GM12878 (cell line): Measurements from ENCODE around the gene NPIPA1. TPM values are rescaled to one million over a fixed set of nuclear protein-coding genes. Genes with fewer than 3 reads are reported as not detected.
"Not testable (repeated sequence)": the region's sequence is repeated elsewhere in the genome, so short reads cannot be mapped to it uniquely, and the experiment has no call there.

Source experiments
- ATAC-seq: fragments of 200-7000 bp; cut with Tn5 transposase; 3 replicates; pipeline ENCODE4 v1.9.1; 2020; ENCODE audit warnings: mild to moderate bottlenecking, moderate library complexity
- BruUV-seq: library from RNA; stranded (reverse); fragments of 400-500 nt; replicated peaks from 2 replicates; lab custom pipeline; 2021; lab: Mats Ljungman, UMichigan
- CTCF ChIA-PET: fragments of 300-600 bp; sonication (Branson Sonifier 250); formaldehyde crosslinking; extraction: SDS; loops from one replicate; lab custom pipeline; 2021; ENCODE audit warnings: inconsistent platforms; lab: Yijun Ruan, JAX
- POLR2A ChIA-PET: fragments of 350-600 bp; formaldehyde crosslinking; extraction: SDS; loops from one replicate; lab custom pipeline; 2021; ENCODE audit warnings: inconsistent platforms; lab: Charles Lee
- RAD21 ChIA-PET: fragments of 300-600 bp; sonication (Branson Sonifier 250); formaldehyde crosslinking; loops from one replicate; lab custom pipeline; 2023; ENCODE audit warnings: antibody characterized with exemption; ENCODE audit not compliant: unreplicated experiment; lab: Charles Lee
- SMC1A ChIA-PET: fragments of 300-600 bp; sonication (Branson Sonifier 250); formaldehyde crosslinking; loops from one replicate; lab custom pipeline; 2023; ENCODE audit not compliant: unreplicated experiment, uncharacterized antibody; lab: Charles Lee
- DNase-seq: peaks from one replicate; pipeline ENCODE4 v3.0.0-alpha.2; 2011; ENCODE audit warnings: low read depth, low spot score
- FAIRE-seq: peaks from 3 replicates; lab custom pipeline; 2011; peaks lifted over from hg19 to GRCh38; lab: Jason Lieb, UNC
- H2AFZ ChIP-seq: 2 replicates; pipeline ENCODE4 v1.6.0; 2011; ENCODE audit warnings: low read depth, low read length, control low read depth; ENCODE audit not compliant: control insufficient read depth
- H3K27ac ChIP-seq: 2 replicates; pipeline ENCODE4 v1.5.1; 2011; ENCODE audit warnings: control low read depth; ENCODE audit not compliant: control insufficient read depth, insufficient read depth
- H3K27me3 ChIP-seq, 2 experiments: replicated peaks in 1 of 2; 2 replicates each; pipeline versions ENCODE4 v1.6.0 to v1.6.1; 2011; ENCODE audit warnings: low read length in 1 of 2; ENCODE audit not compliant: control insufficient read depth in 2 of 2, insufficient read depth in 2 of 2
- H3K36me3 ChIP-seq, 2 experiments: 2 replicates each; pipeline ENCODE4 v1.5.1; 2011; ENCODE audit warnings: low read length in 1 of 2; ENCODE audit not compliant: control insufficient read depth in 2 of 2, insufficient read depth in 2 of 2
- H3K4me1 ChIP-seq: 2 replicates; pipeline ENCODE4 v1.6.1; 2011; ENCODE audit warnings: mild to moderate bottlenecking, low read length, moderate library complexity, mixed read lengths; ENCODE audit not compliant: control insufficient read depth, insufficient read depth
- H3K4me2 ChIP-seq: 2 replicates; pipeline ENCODE4 v1.6.0; 2011; ENCODE audit warnings: control low read depth; ENCODE audit not compliant: control insufficient read depth, insufficient read depth
- H3K4me3 ChIP-seq: fragments of 200-600 bp; sonication (generic); 2 replicates; pipeline ENCODE4 v1.5.1; 2016
- H3K79me2 ChIP-seq: 2 replicates; pipeline ENCODE4 v1.6.0; 2011; ENCODE audit warnings: low read length; ENCODE audit not compliant: control insufficient read depth, insufficient read depth
- H3K9ac ChIP-seq: 2 replicates; pipeline ENCODE4 v1.8.0; 2011; ENCODE audit warnings: low read length, control low read depth, mixed read lengths; ENCODE audit not compliant: control insufficient read depth, insufficient read depth
- H3K9me3 ChIP-seq: replicated peaks from 3 replicates; pipeline ENCODE4 v1.5.1; 2011; ENCODE audit warnings: mild to moderate bottlenecking, low read length; ENCODE audit not compliant: control insufficient read depth, insufficient read depth
- H4K20me1 ChIP-seq: 2 replicates; pipeline ENCODE4 v1.6.0; 2011; ENCODE audit not compliant: control insufficient read depth, insufficient read depth
- BCLAF1 ChIP-seq: fragments of 450-650 bp; IDR thresholded peaks from 2 replicates; pipeline ENCODE4 v1.6.1; 2017; ENCODE audit warnings: antibody characterized with exemption, mild to moderate bottlenecking, moderate library complexity
- E4F1 ChIP-seq: fragments of 450-650 bp; IDR thresholded peaks from 2 replicates; pipeline ENCODE4 v1.6.1; 2018; ENCODE audit warnings: borderline replicate concordance, mild to moderate bottlenecking; ENCODE audit not compliant: partially characterized antibody
- MTA2 ChIP-seq: fragments of 450-650 bp; IDR thresholded peaks from 2 replicates; pipeline ENCODE4 v1.6.1; 2016; ENCODE audit warnings: low read depth, mild to moderate bottlenecking, moderate library complexity
- PKNOX1 ChIP-seq: fragments of 450-650 bp; IDR thresholded peaks from 2 replicates; pipeline ENCODE4 v1.6.1; 2016; ENCODE audit warnings: mild to moderate bottlenecking
- RB1 ChIP-seq: fragments of 450-650 bp; formaldehyde crosslinking; IDR thresholded peaks from 2 replicates; pipeline ENCODE4 v1.6.1; 2017; ENCODE audit warnings: mild to moderate bottlenecking, borderline replicate concordance
- SKIL ChIP-seq: fragments of 450-650 bp; IDR thresholded peaks from 2 replicates; pipeline ENCODE4 v1.6.1; 2017; ENCODE audit warnings: mild to moderate bottlenecking, low read depth, inconsistent platforms; ENCODE audit not compliant: poor library complexity, severe bottlenecking
- ZBTB40 ChIP-seq: fragments of 450-650 bp; IDR thresholded peaks from 2 replicates; pipeline ENCODE4 v1.6.1; 2016; ENCODE audit warnings: mild to moderate bottlenecking, moderate library complexity, borderline replicate concordance
- WGBS: methylation state at CpG from one replicate; pipeline ENCODE4 v1.1.6; 2016; ENCODE audit warnings: low lambda C conversion rate; ENCODE audit not compliant: insufficient replicate concordance, insufficient coverage; ENCODE audit errors: missing lambda C conversion rate; 5-methylcytosine and 5-hydroxymethylcytosine counted together
- in situ Hi-C: fragments of 300-500 bp; cut with MboI; formaldehyde crosslinking; loops from 9 replicates; pipeline ENCODE4 v1.14.3; 2018; ENCODE audit warnings: mixed read lengths
- intact Hi-C: fragments of 100-400 bp; cut with micrococcal nuclease; formaldehyde crosslinking; loops from one replicate; pipeline ENCODE4 v1.14.2; 2022; ENCODE audit not compliant: unreplicated experiment
- polyA plus RNA-seq, 11 experiments: library from polyadenylated mRNA; depleted of rRNA in 4 of 11; unstranded in 6 of 11; stranded (reverse) in 5 of 11; fragments of >200 nt; fragmentation: Nextera tagmentation in 4 of 11; fragmentation: Illumina TruSeq in 1 of 11; extraction: Ambion mirVana in 4 of 11; extraction: Trizol in 1 of 11; gene quantifications; 1 replicate in 1 of 11; 2 replicates in 10 of 11; pipeline versions ENCODE4 v1.2.1 to v1.2.3, GENCODE V29; 2011 to 2016; ENCODE audit warnings: inconsistent platforms in 2 of 11, missing spikeins in 2 of 11, low read depth in 1 of 11
- total RNA-seq, 4 experiments: library from RNA; depleted of rRNA in 3 of 4; stranded (reverse); fragments of >200 nt in 3 of 4; fragmentation: Illumina TruSeq in 1 of 4; extraction: Trizol in 1 of 4; gene quantifications; 2 replicates each; pipeline versions ENCODE4 v1.2.1 to v1.2.3, GENCODE V29; 2013 to 2021

Gene NPIPA1
- total and polyA plus RNA-seq, 10 of the 15 experiments (the other 5 are each of a cell fraction or from before 2014, with no cell fraction given), result 7.7 to 42.9 (median 14.7) TPM

- peak within 1 kb of the TSS; percentile 73 for H3K4me2 ChIP-seq
- H3K9ac ChIP-seq, result peak within 1 kb of the TSS; percentile 82
- FAIRE-seq (peak; percentile 49), ATAC-seq (peak; percentile 94), DNase-seq (peak; percentile 45)
- H3K27me3 ChIP-seq, H3K9me3 ChIP-seq, BruUV-seq, H3K36me3 ChIP-seq, H4K20me1 ChIP-seq, in situ Hi-C loops, CTCF ChIA-PET, H3K4me1 ChIP-seq, intact Hi-C loops: not testable (repeated sequence)
- H3K27ac ChIP-seq, result peak within 1 kb of the TSS; percentile 66
- WGBS, result under 1% methylated on average over 69 of the region's 74 CpGs
- peak within 1 kb of the TSS; percentile 87 for H2AFZ ChIP-seq
- ChIA-PET SMC1A (interaction anchor here (0.7 kb wide), 1 partner anchor 14 kb away, joined by 3 read pairs; no protein-coding TSS in a partner anchor), POLR2A (interaction anchor here (0.6 kb wide), 3 partner anchors 32 to 71 kb away, joined by 3 read pairs; no protein-coding TSS in a partner anchor), RAD21 (interaction anchor here (0.7 kb wide), 1 partner anchor 11 kb away, joined by 5 read pairs; no protein-coding TSS in a partner anchor)
- H3K79me2 ChIP-seq, result peaks cover 31% of the 10 kb centered on the region
- peak within 1 kb of the TSS; percentile 83 for H3K4me3 ChIP-seq
- peak; percentile 64; the same call in 1 of the 2 replicates for TF ChIP-seq RB1
- TF ChIP-seq E4F1, result peak; percentile 81
- peak; percentile 90 for TF ChIP-seq BCLAF1
- 0 out of 2 replicates have a peak, but pooled peaks have one; percentile 21 for TF ChIP-seq PKNOX1
- TF ChIP-seq MTA2, result 0 out of 2 replicates have a peak, but pooled peaks have one; percentile 25
- peak; percentile 89 for TF ChIP-seq SKIL
- peak; percentile 36; the same call in 1 of the 2 replicates for TF ChIP-seq ZBTB40
Observed at GRCh38 chr16:14974656-14975417, 37.6 kb downstream of the NPIPA1 start, which contains the start of gene PDXDC1. Gene PDXDC1 (plus strand): TSS chr16:14975026. CDS start chr16:14975200, 174 bp downstream.
